Epithelial cell of esophagus (primary cell): ENCODE measurements around the gene CYP8B1.

Source experiments
- DNase-seq: peaks from one replicate; pipeline ENCODE4 v3.0.0; 2010; ENCODE audit warnings: low read depth
- H3K4me3 ChIP-seq: 2 replicates; pipeline ENCODE4 v1.5.1; 2011; ENCODE audit warnings: mild to moderate bottlenecking, low read length, control low read depth
- CTCF ChIP-seq: IDR thresholded peaks from 2 replicates; pipeline ENCODE4 v1.5.1; 2011; ENCODE audit warnings: low read depth, mild to moderate bottlenecking, low read length, control low read depth, inconsistent platforms; ENCODE audit not compliant: insufficient read depth; ENCODE audit errors: missing control alignments

Gene CYP8B1

GRCh38 chr3:42906070-42906847 lies 30.6 kb upstream of the CYP8B1 start, which contains the start of gene ZNF662:
ZNF662 (plus strand) TSS chr3:42906142; CDS start chr3:42908115, 1,973 bp downstream.
- peak within 1 kb of the TSS; percentile 43 for H3K4me3 ChIP-seq
- no peak for TF ChIP-seq CTCF
- peak; percentile 53 for DNase-seq

GRCh38 chr3:42905740-42906069 lies 30.0 kb upstream of the CYP8B1 start:
- peak overlapping the region; percentile 43 for H3K4me3 ChIP-seq
- TF ChIP-seq CTCF: no peak
- DNase-seq: no peak

GRCh38 chr3:42904076-42904475 lies 28.4 kb upstream of the CYP8B1 start:
- no peak overlapping the region for H3K4me3 ChIP-seq
- no peak for TF ChIP-seq CTCF
- DNase-seq: no peak

GRCh38 chr3:42902257-42902656 lies 26.6 kb upstream of the CYP8B1 start:
- DNase-seq: no peak

GRCh38 chr3:42901073-42901415 lies 25.4 kb upstream of the CYP8B1 start:
- no peak for TF ChIP-seq CTCF
- DNase-seq: peak; percentile 76
- H3K4me3 ChIP-seq: no peak overlapping the region

More at GRCh38 chr3:42902257-42902656, 26.6 kb upstream of the CYP8B1 start:
- TF ChIP-seq CTCF: no peak
- H3K4me3 ChIP-seq: no peak overlapping the region

GRCh38 chr3:42900226-42901072 lies 24.8 kb upstream of the CYP8B1 start:
- H3K4me3 ChIP-seq: no peak overlapping the region
- peak; percentile 85 for DNase-seq
- no peak for TF ChIP-seq CTCF
